G401 (cell line): ENCODE measurements around the gene DDX53. TPM values are rescaled to one million over a fixed set of nuclear protein-coding genes. Genes with fewer than 3 reads are reported as not detected.

ENCODE experiments used
- DNase-seq: peaks from one replicate; pipeline ENCODE4 v3.0.0-alpha.2; 2015; ENCODE audit warnings: low spot score
- in situ Hi-C: cut with HindIII; loops from 2 replicates; pipeline ENCODE4 v1.10.0; 2016; ENCODE audit warnings: low sequenced_read_pairs, mixed read lengths
- total RNA-seq: library from RNA; depleted of rRNA; stranded (reverse); fragments of >200 nt; shearing (Covaris generic); gene quantifications from 2 replicates; pipeline ENCODE4 v1.2.3, GENCODE V29; 2014

The DDX53 gene
- total RNA-seq, 1 experiment from 2014 or later: not detected

DNA sequence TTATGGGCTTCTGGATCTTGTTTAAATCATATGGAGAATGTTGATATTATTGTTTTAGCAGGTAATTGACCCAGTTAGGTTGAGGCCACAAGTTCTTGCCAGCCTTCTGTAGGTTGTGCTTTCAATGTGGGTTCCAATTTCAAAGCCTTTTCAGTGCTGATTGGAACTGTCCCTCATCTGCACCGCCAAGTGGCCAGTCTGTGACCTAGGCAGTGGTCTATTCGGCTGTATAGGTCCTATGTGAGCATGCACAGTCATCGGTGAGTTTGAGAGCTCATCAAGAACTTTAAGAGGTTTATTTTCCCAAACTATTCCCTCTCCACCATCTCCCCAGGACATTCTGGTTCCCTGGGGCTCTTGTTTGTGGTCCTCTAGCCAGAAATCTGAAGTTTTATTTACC is 35.7 kb downstream of the DDX53 start:
- no peak for DNase-seq
- in situ Hi-C loops: no loop called here

DNA sequence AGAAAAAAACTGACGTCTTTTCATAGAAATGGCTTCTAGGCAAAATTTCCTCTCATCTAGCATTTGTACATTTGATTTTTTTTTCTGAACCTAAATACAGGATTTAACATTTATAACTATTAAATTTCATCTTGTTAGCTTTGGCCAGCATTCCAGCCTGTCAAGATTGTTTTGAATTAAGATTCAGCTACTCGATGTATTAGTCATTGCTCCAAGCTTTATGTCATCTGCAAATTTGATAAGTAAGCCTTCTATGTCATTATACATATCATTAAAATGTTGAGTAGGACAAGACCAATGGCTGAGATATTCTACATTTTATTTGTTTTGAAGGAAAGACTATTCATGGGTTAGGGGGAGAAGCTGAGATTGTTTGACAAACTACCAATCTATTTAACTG is 46.7 kb downstream of the DDX53 start:
- in situ Hi-C loops: no loop called here
- DNase-seq: no peak

DNA sequence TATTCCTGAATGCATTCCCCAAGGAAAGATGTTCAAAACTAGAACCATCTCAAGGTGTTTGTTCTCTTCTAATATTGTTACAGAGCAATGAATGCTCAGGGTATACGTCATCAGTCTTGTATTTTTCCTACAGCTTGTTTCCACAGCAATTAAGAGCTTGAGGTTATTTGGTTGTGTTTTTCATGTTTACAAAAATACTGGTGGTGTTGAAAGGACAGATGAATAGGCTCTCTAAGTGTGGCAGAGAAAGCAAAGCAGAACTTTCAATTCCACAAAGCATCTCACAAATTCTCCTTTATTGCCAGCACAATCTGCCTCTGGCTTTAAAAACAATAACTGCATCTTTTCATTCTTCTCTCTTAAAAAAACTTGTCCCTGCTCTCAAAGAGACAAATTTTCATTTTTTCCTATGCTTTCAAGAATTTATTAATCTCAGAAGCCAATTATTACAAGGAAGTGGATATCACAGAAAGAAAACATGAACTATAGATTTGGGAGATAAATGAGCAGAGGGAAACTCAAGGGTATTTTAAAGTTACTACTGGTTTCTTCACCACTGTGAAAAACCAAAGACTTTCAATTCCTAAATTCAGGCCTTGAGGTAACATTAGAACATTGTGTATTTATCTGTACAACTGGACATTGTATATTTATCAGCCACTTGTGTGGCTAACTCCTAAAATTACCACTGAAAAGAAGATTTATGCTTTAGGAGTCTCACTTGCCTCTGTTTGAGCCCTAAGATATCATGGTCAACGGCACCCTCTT is 49.2 kb downstream of the DDX53 start:
- no peak for DNase-seq
- in situ Hi-C loops: no loop called here

DNA sequence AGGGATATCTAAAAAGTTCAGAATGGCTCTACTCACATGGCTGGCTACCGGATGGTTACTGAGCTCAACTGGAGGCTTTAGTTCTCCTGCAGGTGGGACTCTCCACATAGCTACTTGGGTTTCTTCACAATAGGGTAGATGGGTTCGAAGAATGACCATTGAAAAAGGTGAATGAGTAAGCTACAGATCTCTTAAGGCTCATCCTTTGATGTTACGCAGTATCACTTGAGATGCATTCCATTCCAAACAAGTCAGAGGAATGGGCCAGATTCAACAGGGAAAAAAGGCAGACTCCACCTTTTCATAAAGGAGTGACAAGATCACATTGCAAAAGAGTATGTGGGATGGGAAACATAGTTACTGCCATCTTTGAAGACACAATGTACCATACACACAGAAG is 52.6 kb downstream of the DDX53 start:
- in situ Hi-C loops: no loop called here
- DNase-seq: no peak
